ENCODE measurements around the gene CPPED1.

Gene CPPED1

GRCh38 chr16:12609937-12610699 lies 193.6 kb downstream of the CPPED1 start:
- Histone ChIP-seq H4K20me1 (ENCODE audit: control insufficient read depth, insufficient read depth, low read depth, low read length) (no peaks in the 10 kb centered on the region), H3K79me2 (ENCODE audit: control insufficient read depth, low read length) (no peaks in the 10 kb centered on the region), H3K4me3 (ENCODE audit: low read length) (no peak overlapping the region), H3K27ac (ENCODE audit: low read depth, low read length) (no peak overlapping the region), H3K4me2 (ENCODE audit: low read length) (no peak overlapping the region), H3K36me3 (ENCODE audit: control insufficient read depth, low read length) (no peaks in the 10 kb centered on the region), H3K4me1 (ENCODE audit: control insufficient read depth, low read length) (peaks cover 5% of the 10 kb centered on the region), H3F3A (ENCODE audit: control insufficient read depth, insufficient read depth) (no peaks in the 10 kb centered on the region), H3K27me3 (ENCODE audit: control insufficient read depth, low read length) (0 out of 2 replicates have a peak, but pooled peaks cover 2% of the 10 kb centered on the region), H3K9me2 (replicated peaks; ENCODE audit: control insufficient read depth, low read length) (no peaks in the 10 kb centered on the region), H3K9me3 (ENCODE audit: control insufficient read depth, insufficient read depth, low read length) (no peaks in the 10 kb centered on the region)
- TF ChIP-seq CTCF (IDR thresholded peaks at IDR 0.05; ENCODE audit: low read depth, low read length, poor library complexity, severe bottlenecking) = no peak
- no peak for TF ChIP-seq EZH2phosphoT487 (IDR thresholded peaks at IDR 0.05; ENCODE audit: borderline replicate concordance, low read length)
